ENCODE results near the gene ST6GALNAC4.
A peak's percentile ranks its signal among the peaks of the same experiment; 100 is the strongest.
"Not testable (repeated sequence)": the region's sequence is repeated elsewhere in the genome, so short reads cannot be mapped to it uniquely, and the experiment has no call there.

The ST6GALNAC4 gene

DNA sequence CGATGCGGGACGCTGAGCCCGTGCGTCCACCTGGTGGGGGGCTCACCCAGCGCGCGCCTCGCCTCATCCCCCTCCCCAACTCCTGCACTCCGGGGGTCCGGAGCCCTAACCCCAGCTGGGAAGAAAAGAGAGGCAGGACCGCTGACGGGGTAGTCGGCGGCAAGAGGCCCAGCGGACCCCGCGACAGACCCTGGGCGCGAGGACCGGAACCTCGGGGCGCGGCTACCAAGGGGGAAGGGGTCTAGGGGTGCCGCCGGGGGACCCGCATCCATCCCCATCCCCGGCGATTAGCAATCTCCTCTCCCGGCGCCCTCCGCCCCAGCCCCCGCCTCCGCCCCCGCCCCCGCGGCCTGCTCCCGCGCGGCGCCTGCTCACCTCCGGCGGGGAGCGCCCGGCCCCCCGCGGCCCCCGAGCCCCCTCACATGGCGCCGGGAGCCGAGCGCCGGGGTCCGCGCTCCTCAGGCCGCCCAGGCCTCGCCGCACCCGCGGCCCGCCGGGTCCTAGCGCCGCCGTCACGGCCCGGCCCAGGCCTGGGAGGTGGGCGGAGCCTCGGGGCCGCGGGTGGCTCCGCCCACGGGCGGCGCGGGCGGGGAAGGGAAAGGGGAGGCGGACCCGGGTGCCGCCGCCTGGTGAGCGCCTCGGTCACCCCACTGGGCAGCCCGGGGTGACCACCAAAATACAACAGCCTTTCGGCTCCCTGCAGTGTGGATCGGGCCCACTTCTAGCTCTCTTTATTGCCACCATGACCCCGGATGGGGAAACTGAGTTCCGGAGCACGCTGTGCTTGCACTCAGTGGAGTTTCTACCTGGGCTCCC is 17.5 kb downstream of the ST6GALNAC4 start, which contains the start of gene ST6GALNAC6:
TSS of gene ST6GALNAC6 (minus strand) at position 476 of the 816 bp plus-strand sequence. CDS start 1,622 bp downstream, outside the sequence.
- H3K27ac ChIP-seq = peak within 1 kb of the TSS; percentile 31 to 99 (median 92)
- H3K4me3 ChIP-seq = peak within 1 kb of the TSS; percentile 87 to 97 (median 91)

DNA sequence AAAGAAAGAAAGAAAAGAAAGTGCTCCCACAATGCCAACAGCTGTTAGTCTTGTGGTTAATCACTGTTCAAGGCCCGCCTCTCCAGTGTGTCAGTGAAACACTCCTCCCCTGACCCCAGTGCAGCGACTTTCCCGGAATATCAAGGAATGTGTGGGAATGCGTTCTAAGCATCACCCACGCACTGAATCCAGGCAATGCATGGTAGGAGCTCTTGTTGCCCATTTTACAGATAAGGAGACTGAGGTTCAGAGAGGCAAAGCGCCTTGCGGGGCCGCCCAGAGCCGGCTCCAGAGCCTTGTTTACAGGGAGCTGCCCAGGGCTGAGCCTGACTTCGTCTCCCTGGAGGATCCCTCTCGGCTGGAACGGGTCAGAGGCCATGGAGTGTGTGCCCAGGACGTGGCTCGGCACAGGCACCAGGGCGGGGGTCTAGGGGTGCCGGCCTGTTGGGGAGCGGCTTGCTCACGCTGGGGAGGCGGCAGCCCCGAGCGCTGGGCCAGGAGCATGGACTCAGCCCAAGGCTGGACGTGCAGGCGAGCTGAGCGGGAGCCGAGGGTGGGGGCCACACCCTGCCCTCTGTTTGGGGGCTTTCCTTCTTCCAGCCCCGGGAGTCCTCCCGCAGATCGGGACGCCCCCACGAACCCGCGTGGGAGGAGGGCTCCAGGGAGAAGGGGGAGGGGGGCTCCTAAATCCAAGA is 18.3 kb downstream of the ST6GALNAC4 start:
- peak overlapping the region; percentile 87 to 97 (median 91) for H3K4me3 ChIP-seq
- H3K27ac ChIP-seq = peak overlapping the region; percentile 31 to 99 (median 92)

DNA sequence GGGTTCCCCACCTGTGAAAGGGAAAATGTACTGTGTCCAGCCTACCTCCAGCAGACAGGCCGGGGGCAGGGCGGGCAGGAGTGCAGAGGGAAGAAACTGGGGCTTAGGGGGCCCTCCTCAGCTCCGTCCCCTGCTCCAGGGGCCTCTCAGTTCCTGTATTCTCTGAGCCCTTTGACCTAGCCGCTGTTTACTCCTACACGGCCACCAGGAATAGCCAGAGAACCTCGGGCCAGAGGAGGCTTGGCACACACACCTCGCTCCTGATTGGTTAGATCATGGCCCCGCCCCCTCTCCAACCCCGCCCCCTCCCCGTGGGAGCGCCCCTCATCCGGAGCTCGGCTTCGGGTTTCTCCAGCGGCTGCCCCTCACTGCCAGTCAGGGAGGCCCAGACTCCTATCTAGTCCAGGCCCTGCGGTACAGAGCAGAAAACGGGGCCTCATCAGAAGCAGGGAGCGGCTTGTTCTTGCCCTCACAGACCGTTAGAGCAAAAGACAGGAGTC is 19.6 kb downstream of the ST6GALNAC4 start:
- peak overlapping the region in 3 of 7 experiments; percentile 4 to 95 (median 87) for H3K4me3 ChIP-seq

DNA sequence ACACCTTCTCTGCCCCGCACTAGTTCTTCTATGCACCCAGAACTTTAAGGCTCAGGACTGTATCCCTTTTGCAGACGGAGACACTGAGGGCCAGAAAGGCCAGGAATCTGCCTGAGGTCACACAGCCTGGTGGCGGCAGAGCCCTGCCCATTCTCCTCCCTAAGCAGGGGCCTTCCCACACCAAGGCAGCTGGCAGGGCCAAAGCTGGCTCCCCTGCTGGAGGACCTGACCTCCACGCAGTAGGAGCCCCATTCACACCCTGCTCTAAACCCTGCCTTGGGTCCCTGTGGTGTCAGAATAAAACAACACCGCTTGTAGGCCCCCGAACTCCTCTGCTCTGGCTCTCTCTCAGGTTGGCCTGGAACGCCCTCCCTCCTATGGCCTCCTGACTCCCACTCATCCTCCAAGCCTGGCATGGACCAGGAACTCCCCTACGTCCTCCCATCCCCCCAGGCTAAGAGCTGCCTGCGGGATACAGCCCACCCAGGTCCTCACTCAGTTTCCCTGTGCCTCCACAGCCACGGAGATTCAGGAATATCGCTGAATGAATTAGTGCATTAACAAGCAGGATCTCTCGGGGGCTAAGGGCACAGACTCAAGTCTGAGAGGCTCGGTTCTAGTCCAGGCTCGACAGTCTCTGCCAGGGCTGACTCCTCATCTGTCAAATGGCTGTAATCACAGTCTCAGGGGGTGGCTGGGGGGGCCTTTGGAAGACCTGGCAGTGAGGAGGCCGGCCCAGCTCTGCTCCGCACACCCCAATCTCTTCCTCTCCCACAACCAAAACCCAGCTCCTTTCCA is 20.2 kb downstream of the ST6GALNAC4 start:
- H3K4me3 ChIP-seq = peak overlapping the region in 2 of 7 experiments; percentile 4 to 87
- H3K27ac ChIP-seq = peak overlapping the region in 9 of 21 experiments; percentile 3 to 99 (median 89)

More for the DNA sequence above, 19.6 kb downstream of the ST6GALNAC4 start:
- H3K27ac ChIP-seq = peak overlapping the region in 18 of 21 experiments; percentile 3 to 99 (median 90)

DNA sequence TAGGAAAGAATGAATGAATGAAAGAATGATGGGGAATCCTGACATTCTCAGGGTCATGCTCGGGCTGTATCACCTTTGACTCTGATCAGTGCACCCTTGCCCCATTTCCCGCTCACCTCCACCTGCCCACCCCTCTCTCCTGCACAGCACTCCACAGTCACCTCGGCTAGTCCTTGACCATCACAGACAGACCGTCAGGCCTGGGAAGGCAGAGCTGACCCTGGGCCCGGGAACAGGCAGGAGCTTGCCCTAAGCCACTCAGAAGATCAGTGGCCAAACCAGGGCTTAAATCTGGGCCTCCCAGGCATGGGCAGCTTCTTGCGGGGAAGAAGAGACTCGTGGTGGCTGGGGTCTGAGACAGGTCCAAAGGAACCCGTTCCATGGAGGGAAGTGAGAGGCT is 21.0 kb downstream of the ST6GALNAC4 start:
- no peak overlapping the region for H3K4me3 ChIP-seq
- no peak overlapping the region for H3K27ac ChIP-seq

DNA sequence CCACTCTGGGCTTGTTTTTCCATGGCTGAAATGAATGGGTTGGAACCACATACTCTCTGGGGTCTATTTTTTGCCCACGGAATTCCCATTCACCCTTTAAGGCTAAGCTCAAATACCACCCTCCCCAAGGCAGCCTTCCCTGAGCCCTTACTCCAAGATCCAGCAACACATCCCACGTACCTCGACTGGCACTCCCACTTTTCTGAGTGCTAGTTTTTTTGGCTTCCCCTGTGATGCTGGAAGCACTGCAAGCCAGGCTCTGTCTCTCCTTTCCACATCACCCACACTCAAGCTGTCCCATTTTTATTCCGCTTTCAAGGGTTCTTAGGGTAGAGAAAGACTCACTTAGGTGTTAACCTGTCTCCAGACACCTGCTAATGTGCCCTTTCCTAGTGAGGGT is 23.4 kb downstream of the ST6GALNAC4 start:
- H3K27ac ChIP-seq = no peak overlapping the region
- H3K4me3 ChIP-seq = no peak overlapping the region

DNA sequence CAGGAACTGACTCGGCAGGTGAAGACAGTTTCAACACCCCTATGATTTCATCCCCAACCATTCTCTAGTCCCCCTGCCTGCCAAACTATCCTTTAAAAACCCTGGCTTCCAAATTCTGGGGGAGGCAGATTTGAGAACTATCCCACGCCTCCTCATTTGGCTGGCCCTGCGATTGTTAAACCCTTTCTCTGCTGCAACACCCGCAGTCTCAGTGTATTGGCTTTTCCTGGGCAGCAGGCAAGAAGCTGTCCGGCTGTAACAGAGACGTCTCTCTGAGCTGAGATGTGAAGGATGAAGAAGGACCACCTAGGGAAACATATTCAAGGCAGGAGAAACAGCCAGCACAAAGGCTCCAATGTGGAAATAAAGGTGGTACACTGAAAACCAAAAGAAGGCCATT is 24.0 kb downstream of the ST6GALNAC4 start:
- H3K4me3 ChIP-seq = no peak overlapping the region
- H3K27ac ChIP-seq = no peak overlapping the region

DNA sequence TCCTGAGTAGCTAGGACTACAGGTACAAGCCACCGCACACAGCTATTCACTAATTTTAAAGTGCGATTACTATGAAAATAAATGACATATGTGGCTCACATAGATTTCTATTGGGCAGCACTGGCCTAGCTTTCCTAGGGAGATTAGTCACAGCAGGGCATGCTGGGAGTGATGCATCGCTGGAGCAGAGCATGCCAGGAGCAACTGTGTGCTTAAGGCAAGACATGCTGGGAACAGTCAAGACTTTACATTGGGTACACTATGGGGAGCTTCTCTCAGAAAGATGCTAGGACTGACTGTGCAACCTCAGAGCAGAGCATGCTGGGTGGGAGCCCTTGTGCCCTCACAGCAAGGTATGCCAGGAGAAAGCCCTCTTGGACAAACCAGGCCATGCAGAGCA is 26.8 kb downstream of the ST6GALNAC4 start:
- H3K4me3 ChIP-seq = no peak overlapping the region
- H3K27ac ChIP-seq = no peak overlapping the region

DNA sequence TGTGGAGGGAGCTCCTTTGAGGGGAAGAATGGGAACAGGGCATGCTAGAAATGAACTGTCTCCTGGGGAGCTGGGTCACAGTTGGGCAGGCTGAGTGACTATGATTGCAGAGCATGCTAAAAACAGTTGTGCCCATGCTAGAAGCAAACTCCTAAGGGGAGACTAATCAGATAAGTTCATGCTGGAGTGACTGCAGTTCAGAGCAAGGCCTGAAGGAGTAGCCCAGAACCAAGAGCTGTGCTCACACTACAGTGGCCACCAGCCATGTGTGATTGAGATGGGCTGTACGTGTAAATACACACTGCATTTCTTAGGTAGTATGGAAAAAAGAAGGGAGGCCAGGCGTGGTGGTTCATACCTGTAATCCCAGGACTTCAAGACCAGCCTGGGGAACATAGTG is 29.0 kb downstream of the ST6GALNAC4 start:
- Histone ChIP-seq H3K27ac (no peak overlapping the region), H3K4me3 (no peak overlapping the region)

DNA sequence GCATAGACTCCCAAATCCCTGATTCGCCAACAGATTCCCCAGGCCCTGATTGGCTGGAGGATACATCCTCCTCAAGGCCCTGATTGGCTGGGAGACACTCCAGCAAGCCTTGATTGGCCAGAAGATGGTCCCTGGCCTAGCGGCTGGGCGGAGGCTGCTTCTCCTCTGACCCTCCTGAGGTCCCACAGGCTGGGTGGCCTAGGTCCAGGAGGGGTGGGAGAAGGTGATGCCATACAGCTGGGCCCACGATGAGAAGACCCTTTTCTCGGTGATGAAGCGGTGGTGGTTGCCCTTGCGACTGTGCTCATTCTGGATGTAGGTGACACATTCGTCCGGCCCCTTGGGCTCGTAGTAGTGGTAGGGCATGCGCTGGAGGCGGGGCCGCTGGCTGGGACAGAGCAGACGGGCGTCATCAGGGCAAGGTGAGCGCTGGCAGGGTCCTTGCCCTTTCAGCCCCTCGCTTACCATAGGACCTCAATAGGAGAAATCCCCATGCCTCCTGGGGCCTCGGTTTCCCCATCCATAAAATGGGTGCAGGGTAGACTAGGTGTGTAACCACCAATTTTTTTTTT is 30.4 kb downstream of the ST6GALNAC4 start:
- Histone ChIP-seq H3K27ac (no peak overlapping the region), H3K4me3 (no peak overlapping the region)

DNA sequence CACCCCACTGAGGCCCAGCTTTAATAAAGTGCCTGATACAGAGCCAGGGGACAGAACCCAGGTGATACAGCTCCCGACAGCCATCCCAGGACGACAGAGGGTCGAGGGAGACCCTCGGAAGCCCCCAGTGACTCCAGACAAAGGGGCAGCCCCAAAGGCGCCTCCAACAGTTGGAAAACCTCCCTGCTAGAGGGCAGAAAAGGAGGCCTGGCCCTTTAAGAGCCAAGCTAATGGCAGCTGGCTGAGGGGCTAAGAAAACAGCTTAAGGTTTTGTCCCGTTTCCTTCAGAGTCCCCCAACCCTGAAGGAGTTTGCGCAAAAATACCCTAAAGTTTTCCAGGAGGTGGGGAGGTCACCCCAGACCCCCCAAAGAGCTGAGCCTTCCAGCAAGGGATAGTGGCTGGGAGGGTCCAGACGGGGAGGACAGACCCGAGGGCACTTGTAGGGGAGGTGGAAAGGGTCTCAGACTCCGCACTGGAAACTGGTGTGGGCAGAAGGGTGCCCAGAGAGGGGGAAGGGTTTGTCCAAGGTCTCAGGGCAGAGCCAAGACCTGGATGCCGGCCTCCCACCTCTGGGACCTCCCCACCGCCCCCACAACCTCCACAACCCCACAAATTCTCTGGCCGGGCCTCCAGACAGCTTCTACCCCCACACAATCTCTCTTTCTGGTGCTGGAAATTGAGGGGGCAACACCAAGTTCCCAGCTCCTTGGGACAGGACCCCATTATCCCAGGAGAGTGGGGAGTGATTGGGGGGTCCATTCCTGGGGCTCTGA is 31.1 kb downstream of the ST6GALNAC4 start:
- Histone ChIP-seq H3K27ac (peak overlapping the region in 4 of 21 experiments; percentile 5 to 51 (median 24)), H3K4me3 (no peak overlapping the region)

DNA sequence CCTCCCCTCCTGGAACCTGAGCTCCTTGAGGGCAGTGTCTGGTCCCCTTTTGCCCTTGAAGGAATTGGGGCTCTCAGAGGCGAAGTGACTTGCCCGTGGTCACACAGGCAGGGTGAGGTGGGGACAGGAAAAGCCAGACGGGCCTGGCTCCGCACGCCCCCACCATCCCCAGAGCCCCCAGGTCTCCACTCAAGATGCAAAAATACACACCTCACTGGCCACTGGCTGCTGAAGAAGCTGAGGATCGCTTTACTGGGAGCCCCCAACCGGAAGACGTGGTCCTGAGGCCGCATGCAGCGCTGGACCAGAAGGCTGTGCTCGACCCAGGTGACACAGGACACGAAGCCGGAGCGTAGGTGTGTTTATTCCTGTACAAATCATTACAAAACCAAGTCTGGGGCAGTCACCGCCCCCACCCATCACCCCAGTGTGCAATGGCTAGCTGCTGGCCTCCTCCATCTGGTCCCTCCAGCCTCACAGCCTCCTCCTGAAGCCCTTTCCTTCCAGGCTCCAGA is 31.8 kb downstream of the ST6GALNAC4 start:
- H3K27ac ChIP-seq = peak overlapping the region in 7 of 21 experiments; percentile 5 to 51 (median 19)
- no peak overlapping the region for H3K4me3 ChIP-seq

DNA sequence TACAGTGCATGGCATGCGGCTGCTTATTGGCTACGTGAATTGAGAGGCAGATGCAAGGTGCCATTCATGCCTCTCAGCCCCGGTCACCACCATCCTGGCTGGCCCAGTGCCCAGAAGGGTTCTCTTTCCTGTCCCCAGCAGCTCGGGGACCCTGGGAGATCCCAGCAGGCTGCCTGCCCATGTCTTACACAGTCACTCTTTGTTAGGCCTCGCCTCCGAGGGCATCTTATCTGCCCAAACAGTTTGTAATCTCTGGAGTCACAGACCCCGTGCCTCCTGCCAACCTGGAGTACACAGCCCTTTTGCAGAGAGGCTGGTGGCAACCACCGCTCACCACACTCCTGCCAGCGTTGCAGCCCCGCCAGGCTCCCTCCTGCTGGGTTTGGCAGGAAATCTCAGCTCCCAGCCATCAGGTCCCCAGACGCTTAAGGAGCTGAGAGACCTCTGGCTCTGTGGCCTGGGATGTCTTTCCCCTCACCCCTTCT is 32.4 kb downstream of the ST6GALNAC4 start:
- peak overlapping the region in 5 of 21 experiments; percentile 5 to 50 (median 16) for H3K27ac ChIP-seq
- H3K4me3 ChIP-seq = no peak overlapping the region

DNA sequence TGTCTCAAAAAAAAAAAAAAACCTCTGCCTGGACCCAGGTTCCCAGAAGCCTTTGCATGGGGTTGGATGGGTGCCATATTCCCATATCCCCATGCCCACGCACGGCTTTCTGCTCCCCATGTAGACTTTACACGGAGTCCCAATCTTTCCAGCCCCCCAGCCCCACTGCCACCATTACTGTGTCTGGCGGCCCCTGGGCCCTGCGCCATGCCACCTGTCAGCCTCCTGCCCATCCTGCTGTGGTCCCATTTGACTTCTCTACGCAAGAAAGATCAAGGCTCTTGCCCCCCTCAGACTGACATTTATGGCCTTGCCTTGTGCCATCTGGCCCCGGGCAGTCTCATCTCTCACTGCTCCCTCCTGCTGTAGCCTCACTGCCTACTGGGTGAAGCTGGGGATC is 32.9 kb downstream of the ST6GALNAC4 start:
- H3K4me3 ChIP-seq = no peak overlapping the region
- H3K27ac ChIP-seq = peak overlapping the region in 1 of 21 experiments; percentile 10

DNA sequence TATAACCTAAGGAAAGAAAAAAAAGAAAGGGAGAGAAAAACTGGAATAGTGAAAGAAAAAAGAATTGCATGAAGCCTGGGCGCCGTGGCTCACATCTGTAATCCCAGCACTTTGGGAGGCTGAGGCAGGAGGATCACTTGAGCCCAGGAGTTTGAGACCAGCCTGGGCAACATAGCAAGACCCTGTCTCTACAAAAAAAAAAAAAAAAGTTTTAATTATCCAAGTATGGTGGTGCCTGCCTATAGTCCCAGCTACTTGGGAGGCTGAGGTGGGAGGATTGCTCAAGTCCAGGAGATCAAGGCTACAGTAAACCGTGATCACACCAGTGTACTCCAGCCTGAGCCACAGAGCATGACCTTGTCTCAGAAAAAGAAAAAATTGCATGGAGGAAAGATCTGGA is 35.1 kb downstream of the ST6GALNAC4 start:
- H3K27ac ChIP-seq, H3K4me3 ChIP-seq: not testable (repeated sequence)

DNA sequence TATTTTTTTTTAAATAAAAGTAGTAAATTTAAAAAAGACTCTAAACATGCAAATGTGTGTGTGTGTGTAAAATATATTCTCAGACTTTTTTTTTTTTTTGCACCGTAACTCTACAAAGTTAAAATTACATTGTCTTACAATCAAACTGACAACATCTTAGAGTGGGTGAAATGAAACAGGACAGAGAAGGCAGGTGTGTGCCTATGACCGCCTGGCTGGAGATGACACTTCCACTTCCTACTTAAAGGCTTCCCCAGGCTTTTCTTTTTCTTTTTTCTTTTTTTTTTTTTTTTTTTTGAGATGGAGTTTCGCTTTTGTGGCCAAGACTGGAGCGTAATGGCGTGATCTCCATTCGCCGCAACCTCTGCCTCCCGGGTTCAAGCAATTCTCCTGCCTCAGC is 36.7 kb downstream of the ST6GALNAC4 start:
- no peak overlapping the region for H3K27ac ChIP-seq
- H3K4me3 ChIP-seq = no peak overlapping the region

DNA sequence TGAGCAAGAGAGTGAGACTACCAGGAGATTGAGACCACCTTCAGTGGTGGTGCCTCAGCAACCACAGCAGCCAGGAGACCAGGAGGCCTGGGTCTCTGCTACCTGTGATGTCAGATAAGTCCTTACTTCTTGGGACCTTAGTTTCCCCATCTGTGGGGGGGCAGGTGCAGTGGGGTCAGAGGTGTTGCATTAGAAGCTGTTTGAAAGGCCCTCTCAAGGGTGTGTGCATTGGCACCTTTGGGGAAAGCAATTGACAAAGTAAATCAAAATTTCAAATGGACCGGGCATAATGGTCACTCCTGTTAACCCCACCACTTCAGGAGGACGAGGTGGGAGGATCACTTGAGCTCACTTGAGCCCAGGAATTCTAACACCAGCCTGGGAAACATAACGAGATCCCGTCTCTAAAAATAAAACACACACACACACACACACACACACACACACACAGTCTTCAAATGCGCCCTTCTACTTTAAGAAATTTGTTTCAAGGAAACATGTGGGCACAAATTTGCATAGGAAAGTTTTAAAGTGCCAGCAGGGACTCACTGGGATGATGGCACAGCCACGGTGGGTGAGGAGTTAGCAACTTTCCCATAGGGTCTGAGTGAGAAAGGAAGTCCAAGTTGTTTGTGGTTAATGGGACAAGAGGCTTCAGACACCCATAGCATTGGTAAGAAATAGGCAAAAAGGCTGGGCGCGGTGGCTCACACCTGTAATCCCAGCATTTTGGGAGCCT is 38.0 kb downstream of the ST6GALNAC4 start:
- H3K27ac ChIP-seq = peak overlapping the region in 1 of 21 experiments; percentile 83

More for the DNA sequence above, 38.0 kb downstream of the ST6GALNAC4 start:
- no peak overlapping the region for H3K4me3 ChIP-seq
